Measurements from ENCODE around the gene TGM2. TPM values are rescaled to one million over a fixed set of nuclear protein-coding genes. Genes with fewer than 3 reads are reported as not detected.

Gene TGM2
- total RNA-seq, 1 donor: 0.73 TPM

DNA sequence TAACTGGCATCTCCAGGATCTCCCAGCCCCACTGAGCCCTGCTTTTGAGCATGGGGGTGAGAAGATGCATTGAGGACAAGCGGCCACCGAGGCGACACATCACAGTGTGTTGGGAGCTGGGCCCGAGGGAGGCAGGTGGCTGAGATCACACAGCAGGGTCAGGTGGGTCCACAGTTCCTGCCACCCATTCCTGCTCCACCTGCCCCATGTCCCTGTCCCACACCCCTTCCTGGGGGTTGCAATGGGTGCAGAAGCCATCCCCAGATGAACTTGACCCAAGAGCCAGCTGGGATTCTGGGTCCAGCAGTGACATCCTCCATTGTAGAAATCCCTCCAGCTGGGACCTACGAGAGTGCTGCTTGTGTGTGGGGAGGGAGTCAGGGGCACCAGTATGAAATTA is 1.0 kb downstream of the TGM2 start:
- Histone ChIP-seq H3K4me3 (ENCODE audit: low read length) (no peak overlapping the region), H3K27me3 (ENCODE audit: insufficient read depth, low read length) (no peaks in the 10 kb centered on the region), H3K4me1 (ENCODE audit: insufficient read depth, low read length) (peaks cover 35% of the 10 kb centered on the region), H3K9me3 (ENCODE audit: low read depth, low read length) (no peaks in the 10 kb centered on the region)

DNA sequence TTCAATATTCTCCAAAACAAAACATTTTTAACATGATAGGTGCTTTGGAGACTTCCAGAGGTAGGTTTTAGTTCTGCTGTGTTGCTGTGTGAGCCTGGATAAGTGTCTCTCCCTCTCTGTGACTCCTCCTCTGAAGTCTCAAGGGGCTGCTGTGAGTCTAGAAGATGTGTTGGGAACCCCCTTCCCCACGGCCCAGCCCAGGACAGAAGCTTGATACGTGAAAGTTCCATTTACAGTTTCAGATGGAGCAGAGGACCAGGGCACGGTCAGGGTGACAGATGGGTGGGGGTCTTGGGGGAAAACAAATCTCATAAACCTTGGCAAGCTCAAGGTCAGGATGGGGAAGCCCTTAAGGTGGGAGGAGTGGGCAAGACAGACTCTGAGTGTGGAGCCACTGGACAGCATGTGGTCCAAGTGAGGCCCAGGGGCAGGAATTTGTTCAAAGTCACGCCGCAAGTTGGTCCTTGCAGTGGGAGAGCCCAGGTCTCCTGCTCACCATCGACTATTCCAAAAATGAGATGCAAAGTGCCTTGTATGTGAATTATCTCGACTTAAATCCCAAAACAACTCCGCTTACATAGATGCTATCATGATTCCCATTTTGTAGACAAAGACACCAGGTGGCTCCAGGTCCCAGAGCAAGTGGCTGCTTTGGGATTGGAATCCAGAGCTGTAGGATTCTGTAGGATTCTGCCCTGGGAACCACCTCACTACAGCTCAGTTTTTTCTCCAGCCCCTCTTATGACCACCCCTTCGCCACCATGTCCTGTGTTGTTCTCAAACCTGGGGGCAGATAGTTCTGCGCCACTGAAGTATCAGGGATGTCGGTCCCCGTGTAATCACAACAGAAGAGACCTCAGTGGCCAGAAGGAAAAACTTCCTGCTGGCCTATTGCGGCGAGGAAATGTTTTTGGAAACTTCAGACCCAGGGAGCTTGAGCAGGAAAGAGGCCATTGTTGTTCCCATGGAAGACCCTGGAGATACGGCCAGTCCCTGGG is 1.9 kb downstream of the TGM2 start:
- no peak overlapping the region for H3K4me3 ChIP-seq (ENCODE audit: low read length)
- no peaks in the 10 kb centered on the region for H3K9me3 ChIP-seq (ENCODE audit: low read depth, low read length)
- H3K4me1 ChIP-seq (ENCODE audit: insufficient read depth, low read length): peaks cover 26% of the 10 kb centered on the region
- no peaks in the 10 kb centered on the region for H3K27me3 ChIP-seq (ENCODE audit: insufficient read depth, low read length)

DNA sequence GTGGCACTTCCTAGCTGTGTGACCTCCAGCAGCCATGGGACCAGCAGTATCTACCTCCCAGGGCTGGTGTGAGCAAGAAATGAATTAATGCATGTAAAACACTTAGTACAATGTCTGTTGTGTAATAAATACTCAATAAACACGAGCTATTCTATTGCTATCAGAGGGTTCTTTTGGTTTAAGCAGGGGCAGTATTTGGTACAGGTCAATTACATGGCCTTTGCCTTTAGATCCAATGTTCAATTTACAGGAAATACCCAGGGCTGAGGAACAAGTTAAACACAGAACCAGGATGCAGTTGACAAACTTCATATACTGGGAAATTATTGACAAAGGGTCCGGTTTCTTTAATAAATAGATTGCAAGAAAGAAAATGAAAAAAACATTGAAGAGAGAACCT is 2.9 kb downstream of the TGM2 start:
- Histone ChIP-seq H3K9me3 (ENCODE audit: low read depth, low read length) (no peaks in the 10 kb centered on the region), H3K4me3 (ENCODE audit: low read length) (no peak overlapping the region), H3K4me1 (ENCODE audit: insufficient read depth, low read length) (peaks cover 15% of the 10 kb centered on the region), H3K27me3 (ENCODE audit: insufficient read depth, low read length) (no peaks in the 10 kb centered on the region)

DNA sequence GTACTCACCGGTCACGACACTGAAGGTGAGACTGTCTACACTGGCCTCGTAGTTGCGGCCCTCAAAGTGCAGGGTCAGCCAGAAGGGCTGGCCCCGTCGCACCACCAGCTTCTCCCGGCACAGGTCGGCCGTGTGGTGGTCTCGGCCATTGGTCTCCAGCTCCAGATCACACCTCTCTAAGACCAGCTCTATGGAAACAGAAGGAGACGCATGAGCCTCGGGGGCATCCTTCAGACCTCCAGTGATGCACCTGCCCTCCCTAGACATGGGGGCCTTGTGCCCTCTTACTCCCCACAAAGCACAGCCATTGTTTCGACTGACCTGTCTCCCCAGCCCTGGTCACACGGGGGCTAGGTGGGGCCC is 3.7 kb downstream of the TGM2 start:
- Histone ChIP-seq H3K4me3 (ENCODE audit: low read length) (no peak overlapping the region), H3K9me3 (ENCODE audit: low read depth, low read length) (no peaks in the 10 kb centered on the region), H3K4me1 (ENCODE audit: insufficient read depth, low read length) (peaks cover 10% of the 10 kb centered on the region), H3K27me3 (ENCODE audit: insufficient read depth, low read length) (no peaks in the 10 kb centered on the region)

DNA sequence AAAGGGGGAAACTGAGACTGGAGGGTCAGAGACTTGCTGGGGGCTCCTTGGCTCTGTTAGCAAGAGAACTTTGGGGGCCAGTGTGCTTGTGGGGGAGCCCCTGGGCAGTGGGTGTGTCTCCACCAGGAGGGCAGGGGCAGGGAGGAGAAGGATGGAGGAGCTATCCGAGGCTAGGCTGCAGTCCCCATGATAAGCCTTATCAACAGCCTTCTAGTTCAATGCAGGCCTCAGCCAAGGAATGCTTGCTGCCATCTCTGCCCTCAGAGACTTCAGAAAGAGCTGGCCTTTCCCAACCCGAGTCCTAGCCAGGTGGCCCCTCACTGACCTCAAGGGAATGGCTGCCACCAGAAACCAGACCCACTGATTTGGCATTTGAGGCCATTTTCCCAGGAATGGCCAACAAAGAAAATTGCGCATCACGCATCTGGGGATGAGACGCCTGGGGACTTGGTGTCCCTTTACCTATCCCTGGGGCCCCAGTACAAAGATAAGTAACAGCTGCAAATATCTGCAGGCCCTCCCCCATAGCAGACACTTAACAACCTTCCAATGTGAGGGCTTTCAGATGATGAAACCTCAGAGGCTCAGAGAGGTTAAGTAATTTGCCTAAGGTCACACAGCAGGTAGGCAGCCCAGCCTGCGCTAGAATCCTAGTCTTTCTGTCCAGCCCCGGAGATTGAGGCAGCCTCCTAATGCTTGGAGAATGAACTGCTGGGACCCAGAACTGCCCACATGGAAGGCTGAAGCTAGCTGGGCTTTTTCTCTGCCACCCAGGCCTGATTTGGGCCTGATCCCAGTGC is 4.9 kb downstream of the TGM2 start:
- no peaks in the 10 kb centered on the region for H3K9me3 ChIP-seq (ENCODE audit: low read depth, low read length)
- peaks cover 5% of the 10 kb centered on the region for H3K4me1 ChIP-seq (ENCODE audit: insufficient read depth, low read length)
- no peaks in the 10 kb centered on the region for H3K27me3 ChIP-seq (ENCODE audit: insufficient read depth, low read length)
- no peak overlapping the region for H3K4me3 ChIP-seq (ENCODE audit: low read length)

DNA sequence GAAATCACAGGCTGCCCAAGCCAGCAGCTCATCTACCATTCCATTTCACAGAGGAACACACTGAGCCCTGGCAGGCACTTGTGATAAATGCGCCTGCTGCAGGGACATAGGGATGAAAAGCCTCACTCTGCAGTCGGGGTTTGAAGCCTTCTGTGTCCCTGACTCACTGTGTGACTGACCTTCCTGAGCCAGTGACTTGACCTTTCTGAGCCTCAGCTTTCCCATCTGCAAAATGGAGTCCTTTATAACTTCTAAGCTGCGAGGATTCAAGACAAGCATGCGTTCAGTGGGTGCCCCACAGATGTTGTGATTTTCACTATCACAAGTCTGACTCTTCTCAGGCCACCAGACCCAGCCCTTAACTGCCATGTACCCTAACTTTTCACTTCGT is 5.5 kb downstream of the TGM2 start:
- H3K4me3 ChIP-seq (ENCODE audit: low read length): no peak overlapping the region
- no peaks in the 10 kb centered on the region for H3K4me1 ChIP-seq (ENCODE audit: insufficient read depth, low read length)
- no peaks in the 10 kb centered on the region for H3K27me3 ChIP-seq (ENCODE audit: insufficient read depth, low read length)
- H3K9me3 ChIP-seq (ENCODE audit: low read depth, low read length): no peaks in the 10 kb centered on the region

DNA sequence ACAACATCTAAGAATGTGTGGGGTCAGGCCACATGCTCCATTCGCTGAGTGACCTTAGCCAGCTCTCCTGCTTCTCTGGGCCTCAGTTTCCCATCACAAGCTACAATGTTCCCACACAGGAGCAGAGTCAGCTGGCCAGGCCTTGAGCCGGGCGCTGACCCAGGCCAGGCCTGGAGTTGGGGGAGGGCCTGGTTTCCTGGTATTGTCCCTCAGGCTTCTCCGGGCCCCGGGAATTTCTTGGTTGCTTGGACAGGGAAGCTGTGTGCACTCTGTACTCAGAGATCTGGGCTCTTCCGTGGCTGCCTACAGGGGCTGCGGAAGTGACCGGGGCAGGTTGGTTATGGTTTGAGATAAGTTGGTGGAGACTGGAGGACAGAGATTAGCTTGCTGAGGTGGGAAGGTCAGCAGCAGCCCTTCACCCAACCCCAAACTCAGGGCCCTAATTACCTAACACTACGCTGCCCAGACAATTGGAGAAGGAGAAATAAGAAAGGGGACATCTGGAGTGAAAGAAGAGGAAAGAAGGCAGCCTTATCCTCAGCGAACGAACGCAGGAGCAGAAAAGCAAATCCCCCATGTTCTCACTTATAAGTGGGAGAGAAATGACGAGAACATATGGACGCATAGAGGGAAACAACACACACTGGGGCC is 6.2 kb downstream of the TGM2 start:
- no peaks in the 10 kb centered on the region for H3K9me3 ChIP-seq (ENCODE audit: low read depth, low read length)
- H3K4me1 ChIP-seq (ENCODE audit: insufficient read depth, low read length): peaks cover under 1% of the 10 kb centered on the region
- no peaks in the 10 kb centered on the region for H3K27me3 ChIP-seq (ENCODE audit: insufficient read depth, low read length)
- H3K4me3 ChIP-seq (ENCODE audit: low read length): no peak overlapping the region

DNA sequence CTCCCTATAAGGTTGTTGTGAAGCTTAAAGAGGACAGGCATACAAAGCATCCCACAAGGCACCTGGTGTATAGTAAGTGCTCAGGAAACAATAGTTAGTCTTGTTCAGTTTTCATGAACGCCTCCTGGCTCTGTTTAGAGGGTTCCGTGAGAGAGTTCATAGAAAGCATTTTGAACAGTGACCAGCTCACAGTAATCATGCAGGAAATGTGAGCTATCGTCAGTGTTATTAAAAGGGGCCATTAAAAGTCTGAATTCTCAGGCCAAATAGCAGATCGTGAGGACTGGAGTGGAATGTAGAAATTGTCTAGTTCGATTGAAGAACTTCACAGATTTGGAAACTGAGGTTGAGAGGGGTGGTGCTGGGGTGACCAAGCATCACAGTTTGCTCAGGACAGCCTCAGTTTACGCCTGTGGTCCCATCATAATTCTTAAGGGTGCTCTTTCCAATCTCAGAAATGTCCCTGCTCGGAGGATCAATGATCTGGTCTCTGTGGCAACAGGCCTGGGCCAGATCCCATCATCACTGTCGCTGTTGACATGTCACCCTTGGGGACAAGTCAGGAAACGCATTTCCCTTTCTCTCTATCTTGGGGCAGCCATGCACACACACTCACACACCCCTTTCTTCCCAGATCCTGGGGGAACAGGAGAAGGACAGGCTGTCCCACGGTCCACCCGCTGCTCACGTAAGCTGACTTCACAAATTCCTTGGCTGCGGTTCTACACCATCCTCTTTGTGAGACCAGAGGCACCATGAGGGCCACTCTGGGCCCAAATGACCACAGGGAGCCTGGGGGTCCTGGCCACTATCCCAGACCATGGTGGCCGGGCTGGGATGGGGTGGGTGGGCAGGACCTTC is 7.2 kb downstream of the TGM2 start:
- Histone ChIP-seq H3K27me3 (ENCODE audit: insufficient read depth, low read length) (no peaks in the 10 kb centered on the region), H3K9me3 (ENCODE audit: low read depth, low read length) (no peaks in the 10 kb centered on the region), H3K4me1 (ENCODE audit: insufficient read depth, low read length) (peaks cover 11% of the 10 kb centered on the region), H3K4me3 (ENCODE audit: low read length) (no peak overlapping the region)

DNA sequence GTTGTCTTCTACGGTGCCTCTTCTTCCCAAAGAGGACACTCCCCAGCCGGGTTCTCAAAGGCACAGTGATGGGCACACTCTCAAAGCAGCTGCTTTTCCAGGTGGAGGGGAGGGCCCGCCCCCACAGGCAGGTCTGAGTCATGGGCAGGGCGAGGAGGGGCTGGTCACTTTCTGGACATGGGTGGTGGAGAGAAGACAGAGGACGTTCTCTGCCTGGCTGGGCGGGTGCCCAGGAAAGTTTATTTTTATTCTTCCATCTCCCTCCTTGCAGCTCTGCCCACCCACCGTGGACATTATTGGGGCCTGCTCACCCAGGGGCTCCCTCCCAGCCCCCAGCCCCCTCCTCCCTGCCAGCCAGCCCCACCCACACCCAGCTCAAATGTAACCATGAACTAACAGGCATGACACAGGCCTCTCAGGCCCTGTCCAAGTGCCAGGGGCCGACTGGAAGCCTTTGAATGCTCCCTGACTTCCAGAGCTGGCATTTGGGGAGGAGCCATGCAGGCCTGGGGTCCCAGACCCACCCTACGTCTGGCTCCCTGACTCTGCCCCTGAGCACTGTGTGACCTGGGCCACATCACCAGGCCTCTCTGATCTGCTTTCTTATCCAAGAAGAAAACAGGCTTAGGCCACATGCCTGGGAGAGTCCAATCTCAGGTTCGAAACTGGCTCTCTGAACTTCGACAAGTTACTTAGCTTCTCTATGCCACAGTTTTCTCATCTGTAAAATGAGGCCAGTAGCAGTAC is 8.0 kb downstream of the TGM2 start:
- peaks cover 19% of the 10 kb centered on the region for H3K4me1 ChIP-seq (ENCODE audit: insufficient read depth, low read length)
- no peak overlapping the region for H3K4me3 ChIP-seq (ENCODE audit: low read length)
- no peaks in the 10 kb centered on the region for H3K9me3 ChIP-seq (ENCODE audit: low read depth, low read length)
- H3K27me3 ChIP-seq (ENCODE audit: insufficient read depth, low read length): no peaks in the 10 kb centered on the region

DNA sequence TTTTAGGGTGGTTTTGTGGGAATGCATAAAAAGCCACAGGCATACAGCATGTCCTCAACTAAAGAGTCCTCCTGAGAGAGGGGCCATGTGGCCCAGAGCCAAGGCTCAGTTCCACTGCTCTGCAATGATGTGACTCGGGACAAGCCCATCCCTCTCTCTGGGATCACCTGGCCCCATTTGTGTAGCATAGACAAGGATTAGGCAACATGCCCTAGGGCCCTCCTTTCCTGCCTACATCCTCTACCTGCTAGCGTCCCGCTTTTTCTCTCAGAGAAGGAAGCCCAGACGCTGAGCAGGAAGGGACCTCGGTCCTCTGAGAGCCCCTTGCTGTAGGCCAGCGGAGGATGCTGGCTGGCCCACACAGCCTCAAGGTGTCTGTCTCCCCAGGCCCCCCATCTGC is 8.8 kb downstream of the TGM2 start:
- H3K9me3 ChIP-seq (ENCODE audit: low read depth, low read length): no peaks in the 10 kb centered on the region
- no peaks in the 10 kb centered on the region for H3K27me3 ChIP-seq (ENCODE audit: insufficient read depth, low read length)
- H3K4me1 ChIP-seq (ENCODE audit: insufficient read depth, low read length): peaks cover 26% of the 10 kb centered on the region
- no peak overlapping the region for H3K4me3 ChIP-seq (ENCODE audit: low read length)

DNA sequence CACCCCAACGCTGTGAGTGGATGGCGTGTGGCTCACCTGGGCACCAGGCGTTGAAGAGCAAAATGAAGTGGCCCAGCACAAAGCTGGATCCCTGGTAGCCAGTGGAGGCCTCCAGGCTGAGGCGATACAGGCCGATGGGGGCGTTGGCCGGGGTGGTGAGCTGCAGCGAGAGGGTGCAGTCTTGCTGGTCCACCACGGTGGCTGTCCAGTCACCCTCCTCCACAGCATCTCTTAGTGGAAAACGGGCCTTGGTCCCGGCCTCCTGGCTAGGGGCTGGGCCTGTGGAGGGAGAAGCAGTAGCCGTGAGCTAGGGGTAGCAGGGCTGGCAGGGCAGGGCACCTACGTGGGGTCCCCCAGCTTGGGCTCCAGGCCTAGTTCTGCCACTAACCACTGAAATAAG is 9.3 kb downstream of the TGM2 start:
- Histone ChIP-seq H3K4me1 (ENCODE audit: insufficient read depth, low read length) (peaks cover 27% of the 10 kb centered on the region), H3K9me3 (ENCODE audit: low read depth, low read length) (no peaks in the 10 kb centered on the region), H3K4me3 (ENCODE audit: low read length) (no peak overlapping the region), H3K27me3 (ENCODE audit: insufficient read depth, low read length) (no peaks in the 10 kb centered on the region)

DNA sequence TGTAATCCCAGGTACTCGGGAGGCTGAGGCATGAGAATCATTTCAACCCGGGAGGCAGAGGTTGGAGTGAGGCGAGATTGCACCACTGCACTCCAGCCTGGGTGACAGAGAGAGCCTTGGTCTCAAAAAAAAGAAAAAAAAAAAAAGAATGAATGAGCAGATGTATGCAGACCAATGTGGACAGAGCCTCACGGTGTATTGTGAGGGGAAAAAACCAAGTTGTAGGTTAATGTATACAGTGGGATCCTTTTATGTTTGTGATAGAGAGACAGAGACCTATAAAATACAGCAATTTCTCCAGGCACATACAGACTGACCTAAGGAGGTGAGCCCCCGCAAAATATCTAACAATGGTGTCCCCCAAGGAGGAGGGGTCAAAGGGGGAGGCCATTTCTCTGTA is 11.7 kb downstream of the TGM2 start:
- Histone ChIP-seq H3K4me1 (ENCODE audit: insufficient read depth, low read length) (peaks cover 38% of the 10 kb centered on the region), H3K9me3 (ENCODE audit: low read depth, low read length) (no peaks in the 10 kb centered on the region), H3K27me3 (ENCODE audit: insufficient read depth, low read length) (no peaks in the 10 kb centered on the region), H3K4me3 (ENCODE audit: low read length) (no peak overlapping the region)

DNA sequence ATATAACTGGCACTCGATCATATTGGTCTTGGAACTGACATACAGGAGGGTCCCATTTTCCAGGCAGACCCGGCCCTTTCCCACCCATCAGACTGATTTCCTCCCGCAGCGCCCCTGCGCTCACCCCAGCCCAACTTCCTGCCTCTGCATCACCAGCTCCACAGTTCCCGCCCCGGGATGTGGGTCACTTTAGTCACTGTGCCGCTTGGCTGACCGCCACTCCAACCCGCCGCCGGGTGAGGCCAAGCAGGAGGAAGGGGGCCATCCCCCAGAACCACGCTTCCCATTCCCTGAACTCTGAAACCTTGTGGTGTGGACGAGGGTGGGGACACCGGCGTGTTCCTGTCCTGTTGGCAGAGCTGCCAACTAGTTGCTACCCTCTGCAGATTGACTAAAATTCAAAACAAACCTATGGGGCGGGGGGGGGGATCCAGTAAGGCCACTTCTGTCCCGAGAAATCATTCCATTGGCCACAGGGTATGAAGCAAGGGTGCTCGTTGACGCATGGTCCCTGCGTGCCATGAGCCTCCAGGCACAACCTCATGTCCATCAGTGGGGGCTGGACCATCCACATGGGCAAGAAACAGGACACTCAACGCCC is 12.3 kb downstream of the TGM2 start:
- no peaks in the 10 kb centered on the region for H3K9me3 ChIP-seq (ENCODE audit: low read depth, low read length)
- peaks cover 38% of the 10 kb centered on the region for H3K4me1 ChIP-seq (ENCODE audit: insufficient read depth, low read length)
- H3K27me3 ChIP-seq (ENCODE audit: insufficient read depth, low read length): no peaks in the 10 kb centered on the region
- H3K4me3 ChIP-seq (ENCODE audit: low read length): no peak overlapping the region

Measured in mononuclear cell (primary cell).